HepG2 (cell line): ENCODE measurements around the gene PLEKHG5. TPM values are rescaled to one million over a fixed set of nuclear protein-coding genes. Genes with fewer than 3 reads are reported as not detected.
"Not testable (repeated sequence)": the region's sequence is repeated elsewhere in the genome, so short reads cannot be mapped to it uniquely, and the experiment has no call there.

ENCODE experiments used
- ATAC-seq: fragments of 200-7000 bp; cut with Tn5 transposase; 3 replicates; pipeline ENCODE4 v1.9.1; 2020; ENCODE audit warnings: mild to moderate bottlenecking, moderate library complexity
- BruUV-seq: library from RNA; stranded (reverse); fragments of 400-500 nt; replicated peaks from 2 replicates; lab custom pipeline; 2021; lab: Mats Ljungman, UMichigan
- CTCF ChIA-PET: fragments of 300-600 bp; formaldehyde crosslinking; extraction: SDS; loops from one replicate; lab custom pipeline; 2021; ENCODE audit warnings: low total read pairs, inconsistent platforms, low intra/inter-chr PET ratio; lab: Yijun Ruan, JAX
- POLR2A ChIA-PET: fragments of 350-600 bp; sonication (Branson Sonifier 250); formaldehyde crosslinking; loops from one replicate; lab custom pipeline; 2020; ENCODE audit warnings: antibody characterized with exemption, inconsistent platforms; lab: Yijun Ruan, JAX
- DNase-seq: peaks from one replicate; pipeline ENCODE4 v3.0.0-alpha.2; 2015; ENCODE audit warnings: low spot score
- FAIRE-seq: peaks from 3 replicates; lab custom pipeline; 2011; peaks lifted over from hg19 to GRCh38; lab: Jason Lieb, UNC
- H2AFZ ChIP-seq: one replicate; pipeline ENCODE4 v1.6.1; 2011; ENCODE audit warnings: low read length, inconsistent platforms
- H3K27ac ChIP-seq: fragments of 300-600 bp; 3 replicates; pipeline ENCODE4 v1.8.0; 2011; ENCODE audit warnings: mixed run types, mild to moderate bottlenecking, mixed read lengths, low read length, inconsistent platforms; ENCODE audit not compliant: insufficient read depth; ENCODE audit errors: extremely low read length
- H3K27me3 ChIP-seq, 2 experiments: fragments of 200-600 bp in 1 of 2; 2 replicates in 1 of 2; 3 replicates in 1 of 2; pipeline versions ENCODE4 v1.6.0 to v1.8.0; 2011; ENCODE audit warnings: low read length in 2 of 2, mild to moderate bottlenecking in 2 of 2, moderate library complexity in 2 of 2, inconsistent platforms in 1 of 2; ENCODE audit not compliant: insufficient read depth in 2 of 2, control insufficient read depth in 1 of 2
- H3K36me3 ChIP-seq, 2 experiments: fragments of 200-600 bp in 1 of 2; replicated peaks in 1 of 2; 2 replicates in 1 of 2; 3 replicates in 1 of 2; pipeline versions ENCODE4 v1.5.1 to v1.8.0; 2011; ENCODE audit warnings: low read length in 2 of 2, inconsistent platforms in 1 of 2; ENCODE audit not compliant: insufficient read depth in 2 of 2, control insufficient read depth in 1 of 2
- H3K4me1 ChIP-seq: 2 replicates; pipeline ENCODE4 v1.5.1; 2012; ENCODE audit warnings: low read length, inconsistent platforms; ENCODE audit not compliant: insufficient read depth
- H3K4me2 ChIP-seq: 2 replicates; pipeline ENCODE4 v1.6.0; 2011; ENCODE audit warnings: low read depth, low read length, inconsistent platforms
- H3K4me3 ChIP-seq, 3 experiments: fragments of 200-600 bp in 1 of 3; sonication (generic), shearing (Covaris generic) in 1 of 3; replicated peaks in 1 of 3; 2 replicates each; pipeline ENCODE4 v1.5.1; 2011 to 2016; ENCODE audit warnings: low read length in 3 of 3, inconsistent platforms in 2 of 3, low read depth in 2 of 3, mild to moderate bottlenecking in 2 of 3, control low read depth in 1 of 3, mixed read lengths in 1 of 3; ENCODE audit not compliant: insufficient read depth in 1 of 3
- H3K79me2 ChIP-seq: one replicate; pipeline ENCODE4 v1.6.1; 2011; ENCODE audit warnings: low read length, inconsistent platforms; ENCODE audit not compliant: insufficient read depth
- H3K9ac ChIP-seq: 2 replicates; pipeline ENCODE4 v1.6.0; 2011; ENCODE audit warnings: mild to moderate bottlenecking, low read depth, low read length, inconsistent platforms; ENCODE audit not compliant: insufficient read depth
- H3K9me3 ChIP-seq: 2 replicates; pipeline ENCODE4 v1.5.1; 2012; ENCODE audit warnings: mild to moderate bottlenecking, low read length
- H4K20me1 ChIP-seq: 2 replicates; pipeline ENCODE4 v1.6.0; 2011; ENCODE audit warnings: inconsistent platforms, mild to moderate bottlenecking, low read length, moderate library complexity; ENCODE audit not compliant: insufficient read depth
- ETV5 ChIP-seq: IDR thresholded peaks from 2 replicates; pipeline ENCODE4 v1.6.1; 2018; ENCODE audit warnings: missing biosample characterization, missing genetic modification reagents, inconsistent platforms, borderline replicate concordance
- MED1 ChIP-seq: sonication (generic); formaldehyde crosslinking; IDR thresholded peaks from 2 replicates; pipeline ENCODE4 v1.4.0; 2020; ENCODE audit warnings: missing genetic modification reagents
- NAIF1 ChIP-seq: sonication (generic); formaldehyde crosslinking; IDR thresholded peaks from 2 replicates; pipeline ENCODE4 v1.5.0; 2020; ENCODE audit warnings: mild to moderate bottlenecking, missing genetic modification reagents, borderline replicate concordance
- SCMH1 ChIP-seq: sonication (generic); formaldehyde crosslinking; IDR thresholded peaks from 2 replicates; pipeline ENCODE4 v1.9.0; 2021; ENCODE audit warnings: missing genetic modification reagents, mild to moderate bottlenecking, borderline replicate concordance
- SOX13 ChIP-seq, 3 experiments: fragments of 450-650 bp in 1 of 3; sonication (generic) in 1 of 3; formaldehyde crosslinking in 1 of 3; IDR thresholded peaks in 2 of 3; conservative IDR thresholded peaks in 1 of 3; 2 replicates each; pipeline versions ENCODE4 v1.5.0 to v1.6.1; 2016 to 2020; ENCODE audit warnings: antibody characterized with exemption in 1 of 3, mild to moderate bottlenecking in 1 of 3, missing compliant biosample characterization in 1 of 3, missing genetic modification reagents in 1 of 3, moderate library complexity in 1 of 3
- TBL1XR1 ChIP-seq: fragments of 150-350 bp; IDR thresholded peaks from 2 replicates; pipeline ENCODE4 v1.6.1; 2014; ENCODE audit warnings: borderline replicate concordance, low read length; ENCODE audit not compliant: partially characterized antibody
- ZNF317 ChIP-seq: sonication (generic); formaldehyde crosslinking; IDR thresholded peaks from 2 replicates; pipeline ENCODE4 v1.5.0; 2020; ENCODE audit warnings: mild to moderate bottlenecking, missing genetic modification reagents
- WGBS: methylation state at CpG from one replicate; pipeline ENCODE4 v1.1.6; 2017; ENCODE audit warnings: low lambda C conversion rate; 5-methylcytosine and 5-hydroxymethylcytosine counted together
- in situ Hi-C: cut with HindIII; loops from 2 replicates; pipeline ENCODE4 v1.10.0; 2017; ENCODE audit warnings: low pct_unique_long_range_greater_than_20kb; ENCODE audit not compliant: extremely low pct_ligation_motif_present
- intact Hi-C: fragments of 100-400 bp; cut with micrococcal nuclease; formaldehyde crosslinking; loops from one replicate; pipeline ENCODE4 v1.10.0; 2022; ENCODE audit not compliant: unreplicated experiment
- polyA plus RNA-seq, 8 experiments: library from polyadenylated mRNA; depleted of rRNA in 3 of 8; stranded (reverse) in 7 of 8; unstranded in 1 of 8; fragments of >200 nt; fragmentation: Illumina TruSeq in 4 of 8; extraction: Trizol in 4 of 8; gene quantifications; 2 replicates each; pipeline versions ENCODE4 v1.2.1 to v1.2.3, GENCODE V29; 2011 to 2016; ENCODE audit warnings: low read depth in 4 of 8, missing spikeins in 1 of 8, mixed read lengths in 1 of 8; ENCODE audit not compliant: insufficient read depth in 1 of 8
- total RNA-seq, 5 experiments: library from RNA; depleted of rRNA; stranded (reverse); fragments of >200 nt; fragmentation: Illumina TruSeq; extraction: Trizol; gene quantifications; 2 replicates each; pipeline ENCODE4 v1.2.3, GENCODE V29; 2016; ENCODE audit warnings: low read depth in 1 of 5
- TF ChIP-seq, protein P1 (sequence below), 2 experiments: sonication (generic) in 1 of 2; formaldehyde crosslinking in 1 of 2; IDR thresholded peaks; 2 replicates each; pipeline versions ENCODE4 v1.5.1 to v1.6.1; 2011 to 2020; ENCODE audit warnings: borderline replicate concordance in 1 of 2, low read depth in 1 of 2, low read length in 1 of 2, mild to moderate bottlenecking in 1 of 2, missing genetic modification reagents in 1 of 2, moderate library complexity in 1 of 2
- TF ChIP-seq, protein P2 (sequence below): sonication (generic); formaldehyde crosslinking; IDR thresholded peaks from 2 replicates; pipeline ENCODE4 v1.4.0; 2020; ENCODE audit warnings: missing genetic modification reagents, mild to moderate bottlenecking, borderline replicate concordance
- TF ChIP-seq, protein P3 (sequence below): sonication (generic); formaldehyde crosslinking; IDR thresholded peaks from 2 replicates; pipeline ENCODE4 v1.4.0; 2020; ENCODE audit warnings: mild to moderate bottlenecking, missing genetic modification reagents, borderline replicate concordance
- TF ChIP-seq, protein P4 (sequence below): sonication (generic); formaldehyde crosslinking; IDR thresholded peaks from 2 replicates; pipeline ENCODE4 v1.5.0; 2020; ENCODE audit warnings: mild to moderate bottlenecking, missing genetic modification reagents, moderate library complexity

The PLEKHG5 gene
- total and polyA plus RNA-seq, 2 of the 13 experiments (the other 11 are each of a cell fraction or from before 2014, with no cell fraction given): 1.9 to 3.5 TPM

DNA sequence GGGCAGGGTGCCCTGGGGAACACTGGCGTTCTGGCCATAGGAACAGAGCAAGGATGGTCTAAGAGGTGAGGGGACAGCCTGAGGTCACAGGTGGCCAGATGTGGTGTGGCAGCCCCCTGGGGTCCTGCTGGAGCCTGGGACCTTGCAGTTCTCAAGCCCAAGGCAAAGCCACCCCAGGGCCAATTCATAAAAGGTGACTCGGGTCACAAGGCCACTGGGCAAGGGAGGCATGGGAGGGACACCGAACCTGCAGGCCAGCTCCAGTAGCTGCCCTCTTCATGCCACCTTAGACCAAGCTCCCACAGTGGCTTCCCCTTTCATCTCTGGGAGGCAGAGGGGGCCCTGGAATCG, 44.8 kb downstream of the PLEKHG5 start (continued):
- TF ChIP-seq, protein P1, sequence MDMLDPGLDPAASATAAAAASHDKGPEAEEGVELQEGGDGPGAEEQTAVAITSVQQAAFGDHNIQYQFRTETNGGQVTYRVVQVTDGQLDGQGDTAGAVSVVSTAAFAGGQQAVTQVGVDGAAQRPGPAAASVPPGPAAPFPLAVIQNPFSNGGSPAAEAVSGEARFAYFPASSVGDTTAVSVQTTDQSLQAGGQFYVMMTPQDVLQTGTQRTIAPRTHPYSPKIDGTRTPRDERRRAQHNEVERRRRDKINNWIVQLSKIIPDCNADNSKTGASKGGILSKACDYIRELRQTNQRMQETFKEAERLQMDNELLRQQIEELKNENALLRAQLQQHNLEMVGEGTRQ (IDR thresholded peaks at IDR 0.05; ENCODE audit: low read depth, low read length): no peak
- TF ChIP-seq, protein P1 (CRISPR knock-in tag; IDR thresholded peaks at IDR 0.05; ENCODE audit: borderline replicate concordance): 0 out of 2 replicates have a peak, but pooled peaks have one; percentile 1
- TF ChIP-seq TBL1XR1 (no peak), SCMH1 (CRISPR knock-in tag) (no peak), NAIF1 (peak; percentile 23; the same call in 1 of the 2 replicates), ZNF317 (no peak)
- TF ChIP-seq, protein P2, sequence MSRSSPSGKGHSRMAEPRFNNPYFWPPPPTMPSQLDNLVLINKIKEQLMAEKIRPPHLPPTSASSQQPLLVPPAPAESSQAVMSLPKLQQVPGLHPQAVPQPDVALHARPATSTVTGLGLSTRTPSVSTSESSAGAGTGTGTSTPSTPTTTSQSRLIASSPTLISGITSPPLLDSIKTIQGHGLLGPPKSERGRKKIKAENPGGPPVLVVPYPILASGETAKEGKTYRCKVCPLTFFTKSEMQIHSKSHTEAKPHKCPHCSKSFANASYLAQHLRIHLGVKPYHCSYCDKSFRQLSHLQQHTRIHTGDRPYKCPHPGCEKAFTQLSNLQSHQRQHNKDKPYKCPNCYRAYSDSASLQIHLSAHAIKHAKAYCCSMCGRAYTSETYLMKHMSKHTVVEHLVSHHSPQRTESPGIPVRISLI: no peak

DNA sequence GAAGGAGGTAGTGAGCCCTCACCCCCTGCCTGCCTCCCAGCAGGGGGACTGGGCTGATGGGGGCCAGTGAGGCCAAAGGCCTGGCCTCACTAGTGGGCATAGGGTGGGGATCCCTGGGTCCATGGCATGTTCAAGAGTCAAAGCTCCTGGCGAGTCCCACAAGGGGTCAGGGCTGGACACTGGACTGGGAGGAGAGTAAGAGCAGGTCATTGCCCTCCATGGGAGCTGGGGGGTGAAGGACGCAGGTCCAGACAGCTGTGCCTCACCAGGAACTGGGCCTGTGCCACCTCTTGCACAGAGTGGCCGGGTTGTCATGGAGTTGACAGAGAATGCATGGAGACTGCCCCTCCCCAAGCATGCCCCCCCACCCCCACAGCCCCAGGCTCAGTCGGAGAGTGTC, 45.5 kb downstream of the PLEKHG5 start:
- FAIRE-seq (peak; percentile 81), ATAC-seq (peak; percentile 23), DNase-seq (peak; percentile 61)
- peak overlapping the region; percentile 64 for H3K9ac ChIP-seq
- H4K20me1 ChIP-seq; H2AFZ ChIP-seq; H3K36me3 ChIP-seq; BruUV-seq; H3K9me3 ChIP-seq; H3K27me3 ChIP-seq; in situ Hi-C loops; TF ChIP-seq SOX13 (IDR thresholded peaks at IDR 0.05): not testable (repeated sequence)
- intact Hi-C loops: loop anchor here (1.0 to 10.0 kb wide), 3 partner anchors 19 to 651 kb away; no protein-coding TSS in a partner anchor
- H3K79me2 ChIP-seq: peaks cover 14% of the 10 kb centered on the region
- 0% methylated on average over 3 of the region's 4 CpGs for WGBS
- ChIA-PET POLR2A (interaction anchor here (1.0 to 1.5 kb wide), 4 partner anchors 13 to 45 kb away, joined by 3 to 5 read pairs (median 4); no protein-coding TSS in a partner anchor), CTCF (interaction anchor here (1.6 kb wide), 1 partner anchor 18 kb away, joined by 5 read pairs; no protein-coding TSS in a partner anchor)
- H3K4me1 ChIP-seq: peaks cover 43% of the 10 kb centered on the region
- H3K4me2 ChIP-seq: peak overlapping the region; percentile 99
- H3K27ac ChIP-seq: peak overlapping the region; percentile 91
- peak overlapping the region; percentile 26 to 78 (median 60); a peak in 5 of 6 replicates for H3K4me3 ChIP-seq
- TF ChIP-seq, protein P3, sequence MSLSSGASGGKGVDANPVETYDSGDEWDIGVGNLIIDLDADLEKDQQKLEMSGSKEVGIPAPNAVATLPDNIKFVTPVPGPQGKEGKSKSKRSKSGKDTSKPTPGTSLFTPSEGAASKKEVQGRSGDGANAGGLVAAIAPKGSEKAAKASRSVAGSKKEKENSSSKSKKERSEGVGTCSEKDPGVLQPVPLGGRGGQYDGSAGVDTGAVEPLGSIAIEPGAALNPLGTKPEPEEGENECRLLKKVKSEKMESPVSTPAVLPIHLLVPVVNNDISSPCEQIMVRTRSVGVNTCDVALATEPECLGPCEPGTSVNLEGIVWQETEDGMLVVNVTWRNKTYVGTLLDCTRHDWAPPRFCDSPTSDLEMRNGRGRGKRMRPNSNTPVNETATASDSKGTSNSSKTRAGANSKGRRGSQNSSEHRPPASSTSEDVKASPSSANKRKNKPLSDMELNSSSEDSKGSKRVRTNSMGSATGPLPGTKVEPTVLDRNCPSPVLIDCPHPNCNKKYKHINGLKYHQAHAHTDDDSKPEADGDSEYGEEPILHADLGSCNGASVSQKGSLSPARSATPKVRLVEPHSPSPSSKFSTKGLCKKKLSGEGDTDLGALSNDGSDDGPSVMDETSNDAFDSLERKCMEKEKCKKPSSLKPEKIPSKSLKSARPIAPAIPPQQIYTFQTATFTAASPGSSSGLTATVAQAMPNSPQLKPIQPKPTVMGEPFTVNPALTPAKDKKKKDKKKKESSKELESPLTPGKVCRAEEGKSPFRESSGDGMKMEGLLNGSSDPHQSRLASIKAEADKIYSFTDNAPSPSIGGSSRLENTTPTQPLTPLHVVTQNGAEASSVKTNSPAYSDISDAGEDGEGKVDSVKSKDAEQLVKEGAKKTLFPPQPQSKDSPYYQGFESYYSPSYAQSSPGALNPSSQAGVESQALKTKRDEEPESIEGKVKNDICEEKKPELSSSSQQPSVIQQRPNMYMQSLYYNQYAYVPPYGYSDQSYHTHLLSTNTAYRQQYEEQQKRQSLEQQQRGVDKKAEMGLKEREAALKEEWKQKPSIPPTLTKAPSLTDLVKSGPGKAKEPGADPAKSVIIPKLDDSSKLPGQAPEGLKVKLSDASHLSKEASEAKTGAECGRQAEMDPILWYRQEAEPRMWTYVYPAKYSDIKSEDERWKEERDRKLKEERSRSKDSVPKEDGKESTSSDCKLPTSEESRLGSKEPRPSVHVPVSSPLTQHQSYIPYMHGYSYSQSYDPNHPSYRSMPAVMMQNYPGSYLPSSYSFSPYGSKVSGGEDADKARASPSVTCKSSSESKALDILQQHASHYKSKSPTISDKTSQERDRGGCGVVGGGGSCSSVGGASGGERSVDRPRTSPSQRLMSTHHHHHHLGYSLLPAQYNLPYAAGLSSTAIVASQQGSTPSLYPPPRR (CRISPR knock-in tag): 0 out of 2 replicates have a peak, but pooled peaks have one; percentile 12
- peak in 1 of 2 experiments; percentile 37; a peak in 1 of 4 replicates for TF ChIP-seq SOX13 (CRISPR knock-in tag; conservative IDR thresholded peaks at IDR 0.05 in 1 of 2, IDR thresholded peaks at IDR 0.05 in 1 of 2)
- peak; percentile 79 for TF ChIP-seq MED1 (CRISPR knock-in tag)
- TF ChIP-seq, protein P4, sequence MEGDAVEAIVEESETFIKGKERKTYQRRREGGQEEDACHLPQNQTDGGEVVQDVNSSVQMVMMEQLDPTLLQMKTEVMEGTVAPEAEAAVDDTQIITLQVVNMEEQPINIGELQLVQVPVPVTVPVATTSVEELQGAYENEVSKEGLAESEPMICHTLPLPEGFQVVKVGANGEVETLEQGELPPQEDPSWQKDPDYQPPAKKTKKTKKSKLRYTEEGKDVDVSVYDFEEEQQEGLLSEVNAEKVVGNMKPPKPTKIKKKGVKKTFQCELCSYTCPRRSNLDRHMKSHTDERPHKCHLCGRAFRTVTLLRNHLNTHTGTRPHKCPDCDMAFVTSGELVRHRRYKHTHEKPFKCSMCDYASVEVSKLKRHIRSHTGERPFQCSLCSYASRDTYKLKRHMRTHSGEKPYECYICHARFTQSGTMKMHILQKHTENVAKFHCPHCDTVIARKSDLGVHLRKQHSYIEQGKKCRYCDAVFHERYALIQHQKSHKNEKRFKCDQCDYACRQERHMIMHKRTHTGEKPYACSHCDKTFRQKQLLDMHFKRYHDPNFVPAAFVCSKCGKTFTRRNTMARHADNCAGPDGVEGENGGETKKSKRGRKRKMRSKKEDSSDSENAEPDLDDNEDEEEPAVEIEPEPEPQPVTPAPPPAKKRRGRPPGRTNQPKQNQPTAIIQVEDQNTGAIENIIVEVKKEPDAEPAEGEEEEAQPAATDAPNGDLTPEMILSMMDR (CRISPR knock-in tag): peak; percentile 57
- TF ChIP-seq ETV5 (CRISPR knock-in tag): 0 out of 2 replicates have a peak, but pooled peaks have one; percentile 7
